NB4 (cell line): ENCODE data around the gene THUMPD2.

Experiments
- CTCF ChIP-seq: IDR thresholded peaks from one replicate; pipeline ENCODE4 v1.5.1; 2012; ENCODE audit warnings: low read depth, low read length
- POLR2A ChIP-seq: IDR thresholded peaks from 2 replicates; pipeline ENCODE4 v1.6.1; 2011; ENCODE audit warnings: mild to moderate bottlenecking; ENCODE audit not compliant: insufficient read length; ENCODE audit errors: extremely low read depth

GRCh38 chr2:39706312-39706711 lies 72.7 kb downstream of the THUMPD2 start:
- TF ChIP-seq CTCF, result no peak
- TF ChIP-seq POLR2A, result no peak
